ENCODE data around the gene HCFC1.

Gene HCFC1

GRCh38 chrX:153971450-153972367, at the start of gene HCFC1:
Gene HCFC1, minus strand, starts transcription at chrX:153971818. Its CDS starts 978 bp downstream, at chrX:153970840.
- Mint-ChIP-seq H3K4me1 (peaks cover 35% of the 10 kb centered on the region), H3K36me3 (ENCODE audit: insufficient read depth) (peaks cover 14% of the 10 kb centered on the region), H3K27ac (ENCODE audit: low read depth) (peak within 1 kb of the TSS; percentile 99), H3K4me3 (peak within 1 kb of the TSS; percentile 99), H3K27me3 (no peaks in the 10 kb centered on the region), H3K9me3 (no peaks in the 10 kb centered on the region)
- ATAC-seq (replicated peaks; ENCODE audit: extremely low read depth, poor library complexity, severe bottlenecking) = peak; percentile 41
- DNase-seq (ENCODE audit: low spot score in 2 of 2) = peak; percentile 74 to 88

DNA sequence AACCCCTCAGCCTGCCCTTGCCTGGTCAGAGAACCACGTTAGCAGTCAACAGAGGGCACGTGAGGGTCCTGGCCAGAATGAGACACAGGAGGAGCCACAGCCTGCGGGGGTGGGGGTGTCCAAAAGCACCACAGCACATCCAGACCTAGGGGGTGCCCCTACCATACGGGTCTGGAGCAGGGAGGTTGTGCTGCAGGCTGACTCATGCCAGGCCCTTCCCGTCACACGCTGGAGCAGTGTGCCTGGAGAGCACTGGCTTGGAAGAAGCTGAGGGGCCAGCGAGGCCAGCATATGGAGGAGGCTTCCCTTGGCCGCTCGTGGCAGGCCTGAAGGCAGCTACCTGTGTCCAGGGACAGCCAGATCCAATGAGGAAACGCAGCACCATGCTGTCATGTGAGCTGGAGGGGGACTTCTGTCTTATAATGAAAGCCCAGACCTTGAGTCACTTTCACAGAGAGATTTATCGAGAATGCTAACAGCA, 49.6 kb upstream of the HCFC1 start:
- H3K4me3 Mint-ChIP-seq = no peak overlapping the region
- DNase-seq (ENCODE audit: low spot score in 2 of 2) = no peak
- H3K4me1 Mint-ChIP-seq = peaks cover 11% of the 10 kb centered on the region
- peaks cover 18% of the 10 kb centered on the region for H3K36me3 Mint-ChIP-seq (ENCODE audit: insufficient read depth)
- ATAC-seq (replicated peaks; ENCODE audit: extremely low read depth, poor library complexity, severe bottlenecking) = no peak
- H3K27ac Mint-ChIP-seq (ENCODE audit: low read depth) = no peak overlapping the region
- no peaks in the 10 kb centered on the region for H3K9me3 Mint-ChIP-seq
- H3K27me3 Mint-ChIP-seq = no peaks in the 10 kb centered on the region

DNA sequence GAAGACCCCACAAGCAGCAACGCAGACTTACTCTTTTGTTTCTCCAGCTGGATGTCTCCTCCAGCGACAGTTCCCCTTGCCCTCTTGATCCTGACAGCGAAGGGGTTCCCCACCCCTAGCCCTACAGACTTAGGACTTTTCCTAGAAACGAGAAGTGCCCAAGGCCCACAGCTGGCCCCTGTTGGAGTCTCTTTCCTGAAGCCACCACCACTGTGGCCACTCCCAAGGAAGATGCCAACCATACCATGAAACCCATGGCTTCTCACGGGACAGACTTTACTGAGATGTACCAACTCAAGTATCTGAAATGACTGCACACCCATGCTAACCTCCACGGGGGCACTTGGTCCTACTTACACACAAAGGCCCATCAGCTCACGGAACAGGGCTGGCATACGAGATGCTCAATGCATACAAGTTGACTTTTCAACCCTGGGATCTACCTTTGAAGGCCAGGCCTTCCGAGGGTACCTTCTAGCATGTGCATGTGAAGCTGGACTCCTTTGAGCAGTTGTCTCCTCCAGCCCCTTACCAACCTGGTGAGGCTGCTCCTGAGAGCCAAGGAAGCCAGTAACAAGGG, 49.0 kb upstream of the HCFC1 start:
- ATAC-seq (replicated peaks; ENCODE audit: extremely low read depth, poor library complexity, severe bottlenecking) = no peak
- Mint-ChIP-seq H3K4me3 (peak overlapping the region; percentile 85), H3K27me3 (no peaks in the 10 kb centered on the region), H3K27ac (ENCODE audit: low read depth) (peak overlapping the region; percentile 94), H3K4me1 (peaks cover 15% of the 10 kb centered on the region), H3K9me3 (no peaks in the 10 kb centered on the region), H3K36me3 (ENCODE audit: insufficient read depth) (peaks cover 23% of the 10 kb centered on the region)
- DNase-seq (ENCODE audit: low spot score in 2 of 2) = no peak

DNA sequence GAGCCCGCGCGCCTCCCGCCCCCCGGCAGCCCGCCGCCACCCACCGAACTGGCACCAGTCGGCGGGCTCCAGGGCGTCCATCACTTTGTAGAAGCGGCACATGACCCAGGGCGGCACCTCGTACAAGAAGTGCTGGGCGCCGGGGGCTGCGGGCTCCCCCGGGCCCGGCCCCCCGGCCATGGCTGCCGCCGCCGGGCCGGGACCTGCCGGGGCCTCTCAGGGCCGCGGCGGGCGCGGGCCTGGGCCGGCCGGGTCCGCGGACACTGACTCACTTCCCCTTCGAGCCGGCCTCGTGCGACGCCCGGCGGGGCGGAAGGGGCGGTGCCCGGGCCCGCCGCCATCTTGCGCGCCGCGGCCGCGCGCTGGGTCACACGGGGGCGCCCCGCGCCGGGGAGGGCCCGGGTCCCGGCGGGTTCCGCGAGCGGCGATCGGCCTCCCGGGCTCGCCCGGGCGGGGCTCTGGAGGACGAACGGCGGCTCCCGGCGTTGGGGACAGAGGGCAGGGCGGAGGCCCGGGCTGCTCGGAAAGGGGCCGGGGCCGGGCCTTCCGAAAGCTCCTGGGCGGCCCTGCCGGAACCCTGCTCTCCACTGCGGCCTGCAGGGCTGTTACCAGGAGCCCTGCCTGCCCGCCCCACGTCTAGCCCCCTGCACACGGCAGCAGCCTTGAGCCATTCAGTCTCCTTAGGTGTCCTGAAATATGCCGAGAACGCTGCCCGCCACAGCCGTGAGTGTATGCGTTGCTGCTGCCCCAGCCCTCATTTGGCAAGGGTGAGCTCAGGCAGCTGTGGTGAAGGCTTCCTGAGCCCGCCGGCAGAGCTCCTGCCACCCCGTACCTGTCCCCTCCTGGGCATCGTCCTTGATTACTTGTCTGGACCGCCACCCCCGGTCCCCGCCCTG, 48.3 kb upstream of the HCFC1 start, which contains the start of gene IRAK1:
TSS of gene IRAK1 (minus strand) at position 270 of the 896 bp plus-strand sequence. CDS start at position 180, 90 bp downstream.
- peak; percentile 61 for ATAC-seq (replicated peaks; ENCODE audit: extremely low read depth, poor library complexity, severe bottlenecking)
- no peak for DNase-seq (ENCODE audit: low spot score in 2 of 2)
- H3K4me3 Mint-ChIP-seq = peak within 1 kb of the TSS; percentile 86
- H3K9me3 Mint-ChIP-seq = no peaks in the 10 kb centered on the region
- H3K27ac Mint-ChIP-seq (ENCODE audit: low read depth) = peak within 1 kb of the TSS; percentile 94
- no peaks in the 10 kb centered on the region for H3K27me3 Mint-ChIP-seq
- H3K36me3 Mint-ChIP-seq (ENCODE audit: insufficient read depth) = peaks cover 22% of the 10 kb centered on the region
- H3K4me1 Mint-ChIP-seq = peaks cover 16% of the 10 kb centered on the region

DNA sequence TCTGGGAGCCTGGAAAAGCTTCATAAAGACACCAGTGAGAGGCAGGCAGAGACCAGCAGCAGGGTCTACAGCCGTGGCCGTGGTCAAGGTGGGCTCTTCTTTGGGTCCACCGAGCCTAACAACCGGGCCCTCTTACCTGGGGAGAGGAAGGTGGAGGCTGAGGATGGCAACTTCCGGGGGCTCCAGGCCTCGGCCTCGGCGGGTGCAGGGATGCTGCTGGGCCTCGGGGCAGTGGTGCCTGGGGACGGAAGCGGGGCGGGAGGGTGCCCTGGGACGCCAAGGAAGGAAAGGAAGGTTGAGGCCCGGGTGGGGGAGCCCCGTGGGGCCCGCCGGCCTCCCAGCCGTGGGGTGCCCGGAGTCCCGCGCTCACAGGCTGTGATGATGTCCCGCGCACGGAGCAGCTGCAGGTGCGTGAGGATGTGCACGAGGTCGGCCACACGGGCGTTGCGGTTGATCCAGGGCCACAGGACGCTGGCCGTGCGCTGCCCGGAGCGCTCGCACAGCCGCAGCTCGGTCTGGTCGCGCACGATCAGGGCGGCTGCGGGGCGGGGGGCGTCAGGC, 47.5 kb upstream of the HCFC1 start:
- H3K9me3 Mint-ChIP-seq = no peaks in the 10 kb centered on the region
- DNase-seq (ENCODE audit: low spot score in 2 of 2) = no peak
- peak overlapping the region; percentile 91 for H3K27ac Mint-ChIP-seq (ENCODE audit: low read depth)
- peaks cover 16% of the 10 kb centered on the region for H3K4me1 Mint-ChIP-seq
- peak; percentile 11 for ATAC-seq (replicated peaks; ENCODE audit: extremely low read depth, poor library complexity, severe bottlenecking)
- peak overlapping the region; percentile 86 for H3K4me3 Mint-ChIP-seq
- H3K27me3 Mint-ChIP-seq = no peaks in the 10 kb centered on the region
- peaks cover 26% of the 10 kb centered on the region for H3K36me3 Mint-ChIP-seq (ENCODE audit: insufficient read depth)

GRCh38 chrX:154018518-154019060, 47.0 kb upstream of the HCFC1 start:
- no peak for ATAC-seq (replicated peaks; ENCODE audit: extremely low read depth, poor library complexity, severe bottlenecking)
- peak overlapping the region; percentile 86 for H3K4me3 Mint-ChIP-seq
- no peaks in the 10 kb centered on the region for H3K9me3 Mint-ChIP-seq
- H3K36me3 Mint-ChIP-seq (ENCODE audit: insufficient read depth) = peaks cover 30% of the 10 kb centered on the region
- H3K27me3 Mint-ChIP-seq = no peaks in the 10 kb centered on the region
- peak overlapping the region; percentile 91 for H3K27ac Mint-ChIP-seq (ENCODE audit: low read depth)
- H3K4me1 Mint-ChIP-seq = peaks cover 16% of the 10 kb centered on the region
- no peak for DNase-seq (ENCODE audit: low spot score in 2 of 2)

DNA sequence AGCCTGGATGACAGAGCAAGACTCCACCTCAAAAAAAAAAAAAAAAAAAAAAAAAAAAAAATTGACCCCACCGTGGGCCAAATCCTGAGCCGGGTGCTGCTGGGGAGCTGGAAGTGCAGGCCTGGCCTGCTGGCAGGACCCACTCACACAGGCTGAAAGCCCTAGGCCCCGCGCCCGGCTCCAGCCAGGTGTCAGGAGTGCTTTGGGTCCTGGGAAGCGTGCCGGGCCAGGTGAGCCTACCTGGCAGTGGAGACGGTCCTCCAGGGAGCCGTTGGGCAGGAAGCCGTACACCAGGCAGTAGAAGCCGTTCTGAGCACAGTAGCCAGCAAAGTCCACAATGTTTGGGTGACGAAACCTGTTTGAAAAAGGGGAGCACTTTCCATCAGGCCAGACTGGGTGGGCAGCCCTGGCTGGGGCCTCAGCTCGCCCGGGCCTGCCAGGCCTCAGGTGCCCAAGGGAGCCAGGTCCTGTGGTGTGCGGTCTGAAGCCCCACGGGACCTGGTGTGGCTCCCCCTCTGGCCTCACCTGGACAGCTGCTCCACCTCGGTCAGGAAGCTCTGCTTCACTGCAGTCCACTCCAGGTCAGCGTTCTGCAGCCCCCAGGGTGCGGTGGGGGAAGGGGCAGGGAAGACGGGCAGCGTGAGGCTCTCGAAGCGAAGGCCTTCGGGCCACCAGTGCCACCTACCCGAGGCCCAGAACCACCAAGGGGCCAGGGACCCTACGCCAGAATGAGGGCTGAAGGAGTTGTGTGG, 46.3 kb upstream of the HCFC1 start:
- Mint-ChIP-seq H3K27ac (ENCODE audit: low read depth) (no peak overlapping the region), H3K36me3 (ENCODE audit: insufficient read depth) (peaks cover 32% of the 10 kb centered on the region), H3K4me3 (peak overlapping the region; percentile 86), H3K9me3 (no peaks in the 10 kb centered on the region), H3K4me1 (peaks cover 16% of the 10 kb centered on the region), H3K27me3 (no peaks in the 10 kb centered on the region)
- ATAC-seq (replicated peaks; ENCODE audit: extremely low read depth, poor library complexity, severe bottlenecking) (no peak), DNase-seq (ENCODE audit: low spot score in 2 of 2) (no peak)

DNA sequence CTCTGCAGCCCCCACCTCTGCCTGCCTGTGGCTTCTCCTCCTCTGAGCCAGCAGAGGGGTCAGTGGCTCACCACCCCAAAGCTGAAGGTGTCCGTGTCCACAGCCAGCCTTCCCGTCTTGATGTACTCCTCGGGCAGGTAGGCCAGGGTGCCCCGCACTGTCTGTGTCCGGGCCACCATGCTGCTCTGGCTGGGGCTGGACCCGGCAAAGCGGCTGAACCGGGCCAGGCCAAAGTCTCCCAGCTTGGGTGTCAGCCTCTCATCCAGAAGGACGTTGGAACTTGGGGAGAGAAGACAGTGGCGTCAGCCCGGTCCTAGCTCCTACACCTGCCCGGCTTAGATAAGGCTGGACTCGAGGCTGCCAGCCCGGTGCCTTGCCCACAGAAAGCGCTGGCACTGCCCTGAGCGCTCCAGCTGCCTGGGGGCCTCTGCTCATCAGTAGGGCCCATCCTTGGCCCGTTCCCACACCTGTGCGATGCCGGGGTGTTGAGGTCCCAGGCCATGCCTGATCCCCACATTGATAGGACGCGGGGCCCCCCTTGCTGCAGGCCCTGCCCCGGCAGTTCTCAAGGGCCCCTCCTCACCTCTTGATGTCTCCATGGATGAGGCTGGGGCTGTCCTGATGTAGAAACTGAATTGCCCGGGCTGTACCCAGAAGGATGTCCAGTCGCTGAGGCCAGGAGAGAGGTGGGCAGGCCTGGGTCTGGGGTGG, 44.9 kb upstream of the HCFC1 start:
- no peaks in the 10 kb centered on the region for H3K27me3 Mint-ChIP-seq
- no peak overlapping the region for H3K27ac Mint-ChIP-seq (ENCODE audit: low read depth)

DNA sequence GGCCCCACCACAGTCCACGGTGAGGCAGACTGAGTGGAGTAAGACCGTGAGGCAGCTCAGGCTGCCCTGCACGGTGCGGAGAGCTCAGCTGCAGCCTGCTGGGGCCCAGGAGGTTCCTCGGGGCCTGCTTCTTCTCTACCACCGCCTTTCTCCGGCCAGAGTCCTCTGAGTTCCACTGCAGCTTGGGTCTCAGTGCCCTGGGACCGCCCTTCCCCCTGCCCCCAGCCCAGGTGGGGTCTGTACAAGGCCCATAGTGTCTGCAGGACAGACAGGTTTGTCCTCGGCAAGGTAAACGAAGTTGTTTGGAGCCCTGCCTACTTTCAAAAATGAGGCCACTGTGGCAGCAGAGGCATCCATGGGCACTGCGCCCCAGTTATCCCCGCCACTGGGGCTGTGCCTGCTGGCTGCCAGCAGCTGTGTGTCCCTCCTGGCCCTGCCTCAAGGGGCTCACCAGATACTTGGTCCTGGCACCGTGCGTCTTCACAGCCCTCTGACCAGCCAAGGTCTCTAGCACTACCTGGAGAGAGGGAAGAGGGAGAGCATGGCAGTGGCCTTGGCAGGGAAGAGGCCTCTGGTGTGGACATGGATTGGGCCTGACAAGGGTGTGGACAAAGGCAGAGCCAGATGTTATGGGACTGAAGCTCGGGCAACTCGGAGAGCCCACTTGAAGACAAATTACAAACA, 44.1 kb upstream of the HCFC1 start:
- no peak overlapping the region for H3K27ac Mint-ChIP-seq (ENCODE audit: low read depth)
- ATAC-seq (replicated peaks; ENCODE audit: extremely low read depth, poor library complexity, severe bottlenecking) (no peak), DNase-seq (ENCODE audit: low spot score in 2 of 2) (no peak)
- peaks cover 16% of the 10 kb centered on the region for H3K4me1 Mint-ChIP-seq
- no peaks in the 10 kb centered on the region for H3K27me3 Mint-ChIP-seq
- no peak overlapping the region for H3K4me3 Mint-ChIP-seq
- peaks cover 31% of the 10 kb centered on the region for H3K36me3 Mint-ChIP-seq (ENCODE audit: insufficient read depth)
- no peaks in the 10 kb centered on the region for H3K9me3 Mint-ChIP-seq

More for the DNA sequence above, 44.9 kb upstream of the HCFC1 start:
- Mint-ChIP-seq H3K9me3 (no peaks in the 10 kb centered on the region), H3K4me3 (no peak overlapping the region), H3K36me3 (ENCODE audit: insufficient read depth) (peaks cover 31% of the 10 kb centered on the region), H3K4me1 (peaks cover 16% of the 10 kb centered on the region)
- DNase-seq (ENCODE audit: low spot score in 2 of 2) (no peak), ATAC-seq (replicated peaks; ENCODE audit: extremely low read depth, poor library complexity, severe bottlenecking) (no peak)

DNA sequence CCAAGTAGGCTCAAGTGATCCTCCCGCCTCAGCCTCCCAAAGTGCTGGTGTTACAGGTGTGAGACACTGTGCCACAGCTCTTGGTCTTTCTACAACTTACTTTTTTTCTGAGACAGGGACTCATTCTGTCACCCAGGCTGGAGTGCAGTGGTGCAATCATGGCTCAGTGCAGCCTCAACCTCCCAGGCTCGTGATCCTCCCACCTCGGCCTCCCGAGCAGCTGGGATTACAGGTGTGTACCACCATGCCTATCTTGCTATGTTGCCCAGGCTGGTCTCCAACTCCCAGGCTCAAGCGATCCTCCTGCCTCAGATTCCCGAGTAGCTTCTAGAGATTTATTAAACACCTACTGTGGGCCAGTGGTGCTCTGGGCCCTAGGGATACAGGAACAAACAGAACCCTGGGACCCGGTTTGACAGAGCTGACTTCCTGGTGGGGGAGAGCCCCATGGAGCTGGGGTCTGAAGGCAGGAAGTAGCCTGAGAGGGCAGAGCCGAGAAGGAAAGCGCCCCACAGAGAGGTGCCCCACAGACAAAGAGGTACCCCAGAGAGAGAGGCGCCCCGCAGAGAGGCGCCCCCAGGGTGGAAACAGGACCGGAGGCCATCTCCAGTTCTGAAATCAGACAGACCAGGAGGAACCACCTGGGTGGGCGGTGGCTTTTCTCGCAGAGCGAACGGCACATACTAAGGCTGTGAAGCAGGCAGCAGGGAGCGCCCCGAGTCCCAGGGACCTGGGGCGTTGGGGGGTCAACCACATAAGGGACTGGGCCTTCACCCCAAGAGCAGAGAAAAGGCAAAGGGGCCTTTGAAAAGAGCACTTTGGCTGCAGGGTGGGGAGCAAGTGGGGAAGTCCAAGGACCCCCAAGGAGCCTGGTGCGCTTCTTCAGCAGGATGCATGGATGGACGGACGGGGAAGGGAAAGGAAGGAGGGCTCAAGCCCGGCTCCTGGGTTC, 43.1 kb upstream of the HCFC1 start:
- DNase-seq (ENCODE audit: low spot score in 2 of 2) (no peak), ATAC-seq (replicated peaks; ENCODE audit: extremely low read depth, poor library complexity, severe bottlenecking) (no peak)
- peak overlapping the region; percentile 61 for H3K27ac Mint-ChIP-seq (ENCODE audit: low read depth)
- peaks cover 29% of the 10 kb centered on the region for H3K36me3 Mint-ChIP-seq (ENCODE audit: insufficient read depth)
- H3K27me3 Mint-ChIP-seq = no peaks in the 10 kb centered on the region
- peaks cover 10% of the 10 kb centered on the region for H3K4me1 Mint-ChIP-seq
- H3K4me3 Mint-ChIP-seq = no peak overlapping the region
- no peaks in the 10 kb centered on the region for H3K9me3 Mint-ChIP-seq
